ENCODE measurements around the gene FGFRL1.

Gene FGFRL1

DNA sequence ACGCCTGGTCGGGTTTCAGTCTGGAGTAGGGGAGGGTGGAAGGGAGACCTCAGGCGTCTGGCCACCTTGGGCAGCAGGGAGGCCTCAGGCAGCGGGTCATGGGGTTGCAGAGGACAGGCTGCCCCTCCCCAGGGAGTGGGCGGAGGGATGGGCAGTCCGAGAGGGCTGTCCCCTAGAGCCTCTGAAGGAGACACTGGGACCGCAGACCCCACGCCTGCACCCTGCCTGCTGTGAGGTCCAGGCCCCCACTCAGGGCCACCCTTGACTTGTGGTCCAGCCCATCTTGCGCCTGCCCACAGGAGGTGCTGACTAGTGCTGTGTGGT lies 16.5 kb downstream of the FGFRL1 start:
- TF ChIP-seq, protein P1, sequence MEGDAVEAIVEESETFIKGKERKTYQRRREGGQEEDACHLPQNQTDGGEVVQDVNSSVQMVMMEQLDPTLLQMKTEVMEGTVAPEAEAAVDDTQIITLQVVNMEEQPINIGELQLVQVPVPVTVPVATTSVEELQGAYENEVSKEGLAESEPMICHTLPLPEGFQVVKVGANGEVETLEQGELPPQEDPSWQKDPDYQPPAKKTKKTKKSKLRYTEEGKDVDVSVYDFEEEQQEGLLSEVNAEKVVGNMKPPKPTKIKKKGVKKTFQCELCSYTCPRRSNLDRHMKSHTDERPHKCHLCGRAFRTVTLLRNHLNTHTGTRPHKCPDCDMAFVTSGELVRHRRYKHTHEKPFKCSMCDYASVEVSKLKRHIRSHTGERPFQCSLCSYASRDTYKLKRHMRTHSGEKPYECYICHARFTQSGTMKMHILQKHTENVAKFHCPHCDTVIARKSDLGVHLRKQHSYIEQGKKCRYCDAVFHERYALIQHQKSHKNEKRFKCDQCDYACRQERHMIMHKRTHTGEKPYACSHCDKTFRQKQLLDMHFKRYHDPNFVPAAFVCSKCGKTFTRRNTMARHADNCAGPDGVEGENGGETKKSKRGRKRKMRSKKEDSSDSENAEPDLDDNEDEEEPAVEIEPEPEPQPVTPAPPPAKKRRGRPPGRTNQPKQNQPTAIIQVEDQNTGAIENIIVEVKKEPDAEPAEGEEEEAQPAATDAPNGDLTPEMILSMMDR (conservative IDR thresholded peaks at IDR 0.05; ENCODE audit: control insufficient read depth, insufficient read depth, low read depth, low read length): no peak
- no peak overlapping the region for H3K4me3 ChIP-seq (ENCODE audit: control insufficient read depth, low read depth, low read length)
- no peak for DNase-seq (ENCODE audit: low read depth)

DNA sequence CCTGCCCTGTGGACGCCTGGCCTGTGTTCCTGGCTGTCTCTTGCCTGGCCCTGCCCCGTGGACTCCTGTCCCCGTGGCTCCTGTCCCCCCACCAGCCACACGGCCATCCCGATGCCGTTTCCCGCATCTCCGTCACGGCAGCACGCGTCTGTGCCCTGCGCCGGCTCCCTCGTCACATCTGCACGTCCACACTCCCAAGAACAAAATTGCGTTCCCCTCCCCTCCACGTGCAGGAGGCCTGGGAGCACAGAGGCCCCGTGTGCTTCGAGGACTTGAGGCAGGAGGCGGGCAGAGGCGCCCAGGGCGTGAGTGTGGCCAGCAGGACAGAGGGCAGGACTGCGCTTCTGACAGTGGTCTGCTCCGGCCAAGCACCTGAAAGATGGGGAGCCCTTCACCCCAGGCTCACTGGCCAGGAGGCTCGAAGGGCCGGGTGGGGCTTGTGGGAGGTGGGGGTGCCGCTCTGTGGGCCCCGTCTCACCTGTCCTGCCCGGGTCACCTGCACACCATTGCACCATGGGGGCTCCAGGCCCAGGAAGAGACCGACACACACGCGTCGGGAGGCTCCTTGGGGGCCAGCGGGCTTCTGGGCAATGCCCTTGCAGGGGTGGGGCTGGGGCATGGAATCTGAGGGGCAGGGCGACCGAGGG lies 17.3 kb downstream of the FGFRL1 start:
- TF ChIP-seq, protein P1 (conservative IDR thresholded peaks at IDR 0.05; ENCODE audit: control insufficient read depth, insufficient read depth, low read depth, low read length): no peak
- no peak overlapping the region for H3K4me3 ChIP-seq (ENCODE audit: control insufficient read depth, low read depth, low read length)
- DNase-seq (ENCODE audit: low read depth): no peak

DNA sequence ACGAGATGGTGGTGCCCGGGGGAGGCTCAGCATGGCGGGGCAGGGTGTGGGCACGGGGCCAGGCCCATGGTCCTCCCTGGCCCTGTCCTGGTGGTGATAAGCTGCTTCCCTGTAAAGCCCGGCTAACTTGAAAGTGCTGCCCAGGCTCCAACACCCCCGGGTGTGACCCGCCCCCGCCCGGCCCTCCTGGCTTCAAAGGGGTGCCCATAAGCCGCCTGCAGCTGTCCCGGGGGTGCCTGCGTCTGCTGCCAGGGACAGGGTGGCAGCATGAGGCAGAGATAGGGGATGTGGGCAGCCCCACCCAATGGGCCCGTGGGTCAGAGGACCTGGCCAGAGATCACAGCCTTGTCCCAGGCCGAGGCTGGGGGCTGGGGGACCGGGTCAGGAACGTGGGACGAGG lies 18.1 kb downstream of the FGFRL1 start:
- TF ChIP-seq, protein P1 (conservative IDR thresholded peaks at IDR 0.05; ENCODE audit: control insufficient read depth, insufficient read depth, low read depth, low read length): no peak
- H3K4me3 ChIP-seq (ENCODE audit: control insufficient read depth, low read depth, low read length): no peak overlapping the region
- no peak for DNase-seq (ENCODE audit: low read depth)

DNA sequence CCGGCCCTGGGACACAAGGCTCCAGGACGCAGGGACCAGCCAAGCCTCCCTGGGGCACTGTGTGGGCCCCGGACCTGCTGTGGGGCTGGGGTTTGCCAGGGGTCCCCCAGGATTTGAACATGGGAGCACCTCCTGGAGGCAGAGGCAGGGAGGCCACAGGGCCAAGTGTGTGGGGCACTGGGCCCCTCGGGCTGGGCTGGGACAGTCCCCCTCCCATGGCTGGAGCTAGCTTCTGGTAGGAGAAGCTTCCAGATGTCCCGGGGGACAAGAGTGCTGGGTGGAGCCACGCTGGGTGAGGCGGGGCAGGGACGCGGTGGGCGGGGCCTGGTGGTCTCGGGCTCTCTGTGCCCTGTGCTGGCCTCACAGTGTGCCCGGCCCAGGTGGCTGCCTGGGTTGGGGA lies 18.6 kb downstream of the FGFRL1 start:
- no peak overlapping the region for H3K4me3 ChIP-seq (ENCODE audit: control insufficient read depth, low read depth, low read length)
- no peak for DNase-seq (ENCODE audit: low read depth)
- TF ChIP-seq, protein P1 (conservative IDR thresholded peaks at IDR 0.05; ENCODE audit: control insufficient read depth, insufficient read depth, low read depth, low read length): no peak

DNA sequence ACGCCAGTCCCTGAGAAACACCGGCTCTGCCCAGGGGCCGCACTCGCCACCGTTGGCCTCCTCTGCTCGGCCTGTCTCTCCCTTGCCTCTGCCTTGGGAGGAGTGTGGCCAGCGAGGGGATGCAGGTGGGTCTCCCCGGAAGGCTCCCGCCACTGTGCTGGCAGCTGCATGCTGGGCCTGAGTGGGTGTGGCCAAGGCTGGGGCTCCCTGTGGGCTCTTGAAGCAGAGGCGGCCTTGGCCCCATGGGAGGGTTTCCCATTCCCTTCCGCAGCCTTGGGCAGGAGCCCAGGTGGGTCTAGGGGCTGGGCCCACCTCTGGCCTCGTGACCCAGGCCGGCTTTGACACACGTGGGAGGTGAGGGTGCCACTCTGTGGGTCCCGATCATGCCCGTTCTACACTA lies 19.1 kb downstream of the FGFRL1 start:
- no peak for DNase-seq (ENCODE audit: low read depth)
- H3K4me3 ChIP-seq (ENCODE audit: control insufficient read depth, low read depth, low read length): no peak overlapping the region
- TF ChIP-seq, protein P1 (conservative IDR thresholded peaks at IDR 0.05; ENCODE audit: control insufficient read depth, insufficient read depth, low read depth, low read length): no peak

DNA sequence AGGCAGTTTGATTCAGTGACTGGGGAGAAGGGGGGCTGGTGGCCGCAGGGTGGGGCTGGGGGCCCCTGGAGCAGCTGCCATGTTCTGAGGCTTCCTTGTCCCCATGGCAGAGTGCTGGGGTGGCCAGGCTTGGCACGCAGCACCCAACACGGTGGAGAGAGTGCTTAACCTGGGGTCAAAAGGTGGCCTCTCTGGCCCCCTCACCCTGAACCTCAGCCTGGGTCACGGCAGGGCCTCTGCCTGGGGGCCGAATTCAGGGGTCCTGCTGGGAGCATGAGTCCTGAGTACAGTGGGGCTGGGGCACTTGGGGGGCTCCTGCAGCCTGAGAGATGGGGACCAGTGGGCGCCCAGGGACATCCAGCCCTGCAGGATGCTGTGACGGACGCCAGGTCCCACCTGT lies 19.9 kb downstream of the FGFRL1 start:
- TF ChIP-seq, protein P1 (conservative IDR thresholded peaks at IDR 0.05; ENCODE audit: control insufficient read depth, insufficient read depth, low read depth, low read length): no peak
- no peak for DNase-seq (ENCODE audit: low read depth)
- H3K4me3 ChIP-seq (ENCODE audit: control insufficient read depth, low read depth, low read length): no peak overlapping the region
